ENCODE results near the gene ZNF853.
"Not testable (repeated sequence)": the region's sequence is repeated elsewhere in the genome, so short reads cannot be mapped to it uniquely, and the experiment has no call there.

The ZNF853 gene

DNA sequence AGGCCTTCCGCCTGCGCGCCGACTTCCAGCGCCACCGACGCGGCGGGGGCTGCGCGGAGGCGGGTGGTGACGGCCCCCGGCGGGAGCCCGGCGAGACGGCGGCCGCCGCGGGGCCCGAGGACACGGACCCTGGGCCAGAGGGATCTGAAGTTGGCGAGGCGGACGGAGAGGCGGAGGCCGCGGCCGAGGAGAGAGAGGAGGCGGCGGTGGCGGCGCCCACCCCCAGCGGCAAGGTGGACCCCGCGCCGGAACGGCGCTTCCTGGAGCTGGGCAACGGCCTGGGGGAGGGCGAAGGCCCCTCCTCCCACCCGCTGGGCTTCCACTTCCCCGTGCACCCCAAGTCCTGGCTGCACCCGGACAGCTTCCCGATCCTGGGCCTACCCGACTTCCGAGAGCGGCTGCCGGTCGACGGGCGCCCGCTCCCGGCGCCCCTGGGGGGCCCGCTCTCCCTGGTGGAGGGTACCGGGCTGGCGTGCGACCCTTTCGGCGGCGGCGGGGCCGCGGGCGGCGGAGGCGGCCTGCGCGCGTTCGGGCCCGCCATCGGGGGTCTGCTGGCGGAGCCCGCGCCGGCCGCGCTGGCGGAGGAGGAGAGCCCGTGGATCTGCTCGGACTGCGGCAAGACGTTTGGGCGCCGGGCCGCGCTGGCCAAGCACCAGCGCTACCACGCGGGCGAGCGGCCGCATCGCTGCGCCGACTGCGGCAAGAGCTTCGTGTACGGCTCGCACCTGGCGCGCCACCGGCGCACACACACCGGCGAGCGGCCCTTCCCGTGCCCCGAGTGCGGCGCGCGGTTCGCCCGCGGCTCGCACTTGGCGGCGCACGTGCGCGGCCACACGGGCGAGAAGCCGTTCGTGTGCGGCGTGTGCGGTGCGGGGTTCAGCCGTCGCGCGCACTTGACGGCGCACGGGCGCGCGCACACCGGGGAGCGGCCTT lies 37.9 kb downstream of the ZNF853 start:
- DNase-seq = no peak

DNA sequence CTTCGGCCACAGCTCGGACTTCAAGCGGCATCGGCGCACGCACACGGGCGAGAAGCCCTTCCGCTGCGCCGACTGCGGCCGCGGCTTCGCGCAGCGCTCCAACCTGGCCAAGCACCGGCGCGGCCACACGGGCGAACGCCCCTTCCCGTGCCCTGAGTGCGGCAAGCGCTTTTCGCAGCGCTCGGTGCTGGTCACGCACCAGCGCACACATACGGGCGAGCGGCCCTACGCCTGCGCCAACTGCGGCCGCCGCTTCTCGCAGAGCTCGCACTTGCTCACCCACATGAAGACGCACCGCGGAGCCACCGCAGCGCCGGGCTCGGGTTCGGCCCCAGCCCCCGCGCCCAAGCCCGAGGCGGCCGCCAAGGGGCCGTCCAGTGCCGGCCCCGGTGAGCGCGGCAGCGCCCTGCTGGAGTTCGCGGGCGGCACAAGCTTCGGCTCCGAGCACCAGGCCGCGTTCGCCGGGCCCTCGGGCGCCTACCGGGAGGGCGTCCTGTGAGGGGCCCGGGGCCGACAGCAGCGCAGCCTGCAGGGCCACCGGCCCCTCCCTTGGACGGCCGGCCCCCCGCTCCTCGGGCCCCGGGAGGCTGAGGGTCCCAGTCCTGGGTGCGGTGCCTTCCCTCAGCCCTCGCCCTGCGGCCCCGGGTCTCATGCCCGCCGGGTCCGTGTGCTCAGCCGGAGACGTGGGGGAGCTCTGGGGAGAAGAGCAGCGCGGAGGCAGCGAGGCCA lies 38.9 kb downstream of the ZNF853 start:
- DNase-seq = no peak

DNA sequence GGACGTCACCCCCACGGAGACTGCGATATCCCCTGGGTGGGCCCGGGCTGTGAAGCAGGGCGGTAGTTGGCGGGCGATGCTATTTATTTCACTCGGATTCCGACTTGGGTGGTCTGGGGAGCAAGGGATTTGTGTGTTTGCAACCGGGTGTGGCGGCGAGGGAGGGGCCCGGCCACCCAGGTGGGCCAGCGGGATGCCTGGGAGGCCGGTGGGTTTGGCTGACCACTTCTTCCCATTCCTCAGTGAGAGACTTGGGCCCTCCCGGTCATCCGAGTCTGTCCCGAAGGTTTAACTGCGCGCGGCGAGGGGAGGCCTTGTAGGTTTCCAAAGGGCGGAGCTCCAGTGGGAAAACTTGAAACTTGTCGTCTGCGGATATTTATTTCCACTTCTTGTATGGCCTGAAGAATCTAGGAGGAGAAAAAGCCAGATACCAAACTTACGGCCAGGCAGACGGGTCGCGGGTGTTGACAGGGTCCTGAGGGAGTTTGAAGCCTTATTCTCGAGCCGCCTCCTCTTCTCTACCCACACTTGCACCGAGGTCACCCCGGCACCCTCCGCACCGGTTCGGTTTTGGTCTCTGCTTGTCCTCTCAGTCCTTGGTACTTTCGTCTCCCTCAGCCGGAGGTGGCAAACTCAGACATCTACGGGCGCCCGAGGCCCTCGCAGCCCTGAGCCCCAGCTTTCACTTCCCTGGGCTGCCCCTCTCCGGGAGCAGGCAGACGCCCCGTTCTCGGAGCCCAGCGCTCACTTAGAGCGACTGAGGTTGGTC lies 39.6 kb downstream of the ZNF853 start:
- no peak for DNase-seq

DNA sequence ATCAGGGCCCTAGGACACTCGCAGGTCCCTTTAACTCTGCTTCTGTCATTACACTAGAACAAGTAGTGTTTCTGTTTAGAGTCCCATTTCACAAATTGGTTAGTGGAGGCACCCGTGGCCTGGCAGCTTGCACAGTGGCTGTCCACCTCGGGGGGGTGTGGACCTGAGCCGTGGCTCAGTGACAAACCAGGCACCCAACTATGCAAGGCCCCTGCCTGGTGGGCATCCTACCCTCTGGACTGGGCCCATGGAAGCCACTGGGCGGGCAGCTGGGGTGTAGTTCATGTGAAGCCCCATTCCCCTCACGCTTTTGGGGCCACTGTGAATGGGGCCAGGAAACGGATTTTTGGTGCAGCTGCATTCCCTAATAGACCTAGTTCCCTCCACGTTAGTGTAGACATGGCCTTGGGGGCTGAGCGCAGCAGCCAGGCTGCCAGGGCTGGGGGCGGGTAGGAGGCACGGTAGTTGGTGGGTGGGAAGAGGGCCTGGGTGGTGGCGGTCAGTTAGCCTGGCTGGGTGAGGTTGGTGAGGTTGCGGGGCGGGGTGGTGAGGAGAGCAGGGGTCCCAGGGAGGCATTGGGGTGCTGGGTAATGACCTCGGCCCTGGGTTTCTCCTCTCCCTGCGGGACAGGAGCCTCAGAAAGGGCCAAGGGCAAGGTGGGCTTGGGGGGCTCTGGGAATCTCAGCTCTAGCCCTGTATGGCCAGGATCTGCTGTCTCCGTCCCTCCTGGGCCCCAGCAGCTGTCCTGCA lies 40.4 kb downstream of the ZNF853 start:
- no peak for DNase-seq

DNA sequence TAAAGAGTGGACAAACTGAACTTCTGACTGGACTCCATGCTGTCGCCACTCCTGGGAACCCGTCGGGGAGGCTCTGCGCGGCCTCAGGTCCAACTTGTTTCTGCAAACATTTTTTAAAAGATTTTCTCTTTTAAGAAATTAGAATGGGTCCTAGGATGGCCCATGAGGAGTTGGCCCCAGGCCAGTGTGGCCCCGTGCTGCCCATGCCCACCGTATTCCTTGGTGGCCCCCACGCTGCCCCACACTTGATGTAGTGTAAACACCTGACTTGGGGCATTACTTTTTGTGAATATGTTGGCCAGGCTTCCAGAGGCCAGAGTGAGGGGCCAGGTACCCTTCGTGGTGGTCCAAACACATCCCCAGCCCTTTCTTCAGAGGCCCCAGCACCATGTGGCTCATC lies 41.0 kb downstream of the ZNF853 start:
- no peak for DNase-seq

DNA sequence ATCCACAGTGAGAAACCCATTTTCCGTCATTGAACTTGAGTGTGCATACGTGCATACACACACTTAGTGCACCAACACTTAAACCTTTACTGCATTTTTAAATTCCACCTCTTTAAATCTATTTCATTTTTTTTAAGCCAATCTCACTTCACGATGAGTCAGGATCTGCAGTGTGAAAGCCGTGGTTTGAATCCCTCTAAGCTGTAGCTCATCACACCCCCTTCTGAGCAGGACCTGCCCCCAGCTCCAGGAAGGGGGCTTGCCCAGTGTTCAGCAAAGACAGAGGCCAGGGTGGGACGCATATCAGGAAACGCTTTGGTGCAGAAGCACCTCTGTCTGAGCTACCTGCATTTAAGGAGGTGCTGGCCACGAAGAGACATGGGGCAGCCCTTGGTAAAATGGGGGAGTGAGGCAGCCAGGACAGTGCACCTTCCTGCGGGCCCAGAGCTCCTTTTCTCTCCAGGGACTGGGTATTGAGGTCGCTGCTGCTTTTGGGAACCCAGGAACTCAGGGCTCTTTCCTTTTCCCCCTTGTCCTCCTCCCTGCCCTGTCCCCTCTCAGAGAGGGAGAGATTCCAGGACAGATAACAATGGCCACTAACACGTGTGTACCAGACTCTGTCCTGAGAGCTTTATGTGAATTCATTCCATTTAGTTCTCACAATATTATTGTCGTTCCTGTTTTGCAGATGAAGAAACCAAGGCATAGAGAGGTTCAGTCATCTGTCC lies 43.4 kb downstream of the ZNF853 start:
- no peak for DNase-seq

DNA sequence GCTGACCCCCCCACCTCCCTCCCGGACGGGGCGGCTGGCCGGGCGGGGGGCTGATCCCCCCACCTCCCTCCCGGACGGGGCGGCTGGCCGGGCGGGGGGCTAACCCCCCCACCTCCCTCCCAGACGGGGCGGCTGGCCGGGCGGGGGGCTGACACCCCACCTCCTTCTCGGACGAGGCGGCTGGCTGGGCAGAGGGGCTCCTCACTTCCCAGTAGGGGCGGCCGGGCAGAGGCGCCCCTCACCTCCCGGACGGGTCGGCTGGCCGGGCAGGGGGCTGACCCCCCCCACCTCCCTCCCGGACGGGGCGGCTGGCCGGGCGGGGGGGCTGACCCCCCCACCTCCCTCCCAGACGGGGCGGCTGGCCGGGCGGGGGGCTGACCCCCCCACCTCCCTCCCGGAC lies 55.4 kb downstream of the ZNF853 start:
- not testable (repeated sequence) for DNase-seq
